ENCODE data around the gene KLHL18.
"Not testable (repeated sequence)": the region's sequence is repeated elsewhere in the genome, so short reads cannot be mapped to it uniquely, and the experiment has no call there.

KLHL18 gene

DNA sequence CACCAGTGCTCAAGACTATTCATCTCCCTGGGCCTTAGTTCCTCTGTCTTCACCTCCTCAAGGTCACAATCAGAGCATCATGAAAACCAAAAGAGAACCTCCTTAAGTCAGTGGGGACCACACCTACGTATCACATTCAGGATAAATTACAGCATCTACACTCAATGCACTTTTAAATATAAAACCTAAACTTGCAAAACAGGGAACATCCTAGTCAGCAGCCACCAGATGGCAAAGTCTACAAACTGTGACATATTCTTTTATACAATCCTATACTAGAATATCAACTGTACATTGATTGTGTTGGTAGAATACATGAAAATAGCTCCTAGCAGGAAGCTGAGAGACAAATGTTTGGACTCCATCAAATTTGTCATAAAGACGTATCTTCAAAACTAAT, 8.1 kb upstream of the KLHL18 start:
- no peak for DNase-seq (ENCODE audit: low spot score)

DNA sequence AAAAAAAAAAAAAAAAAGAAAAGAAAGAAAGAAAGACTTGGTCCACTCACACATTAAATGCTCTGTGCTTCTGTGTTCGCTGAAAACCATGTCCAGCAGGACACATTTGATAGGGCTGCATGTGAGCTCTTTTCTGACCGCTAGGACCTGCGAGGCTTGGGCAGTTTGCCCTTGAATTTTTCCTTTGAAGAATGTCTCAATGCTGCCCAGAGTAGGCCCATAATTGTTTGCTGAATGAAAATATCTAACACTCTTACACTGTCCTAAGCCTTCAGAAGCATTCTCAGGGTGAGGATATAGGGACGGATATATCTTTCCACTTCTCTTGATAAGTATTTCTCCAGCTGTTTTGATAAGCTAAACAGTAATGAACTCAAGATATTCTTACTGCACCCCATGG, 6.2 kb upstream of the KLHL18 start:
- DNase-seq (ENCODE audit: low spot score): no peak

DNA sequence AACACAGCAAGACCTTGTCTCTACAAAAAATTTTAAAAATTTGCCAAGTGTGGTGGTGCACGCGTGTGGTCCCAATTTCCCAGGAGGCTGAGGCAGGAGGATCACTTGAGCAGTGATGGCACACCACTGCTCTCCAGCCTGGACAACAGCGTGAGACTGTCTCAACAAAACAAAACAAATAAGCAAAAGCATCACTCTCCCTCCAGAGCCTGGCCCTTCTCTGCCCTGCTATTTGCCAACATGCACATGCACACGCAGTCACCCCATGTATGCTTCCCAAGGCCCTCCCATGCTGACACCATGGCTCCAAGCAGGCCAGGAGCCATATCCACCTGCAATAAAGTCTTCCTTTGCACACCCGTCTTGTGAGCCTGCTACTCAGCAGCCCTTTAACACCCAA, 2.2 kb upstream of the KLHL18 start:
- no peak for DNase-seq (ENCODE audit: low spot score)

DNA sequence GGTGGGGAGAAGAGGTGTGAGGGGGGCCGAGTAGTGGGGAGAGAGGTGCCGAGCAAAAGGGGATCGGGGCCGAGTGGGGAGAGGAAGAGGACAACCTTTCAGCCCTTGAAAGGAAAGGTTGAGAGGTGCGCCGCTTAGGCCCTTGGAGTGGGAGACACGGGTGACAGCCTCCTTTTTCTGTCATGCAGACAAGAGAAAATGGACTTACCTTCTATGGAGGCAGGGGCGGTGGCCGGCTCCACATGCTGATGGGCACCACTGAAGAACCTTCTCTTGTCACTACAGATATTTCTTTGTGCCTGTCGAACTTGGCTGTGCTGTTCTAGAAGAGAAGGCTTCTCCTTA, 421 bp downstream of the KLHL18 start:
- DNase-seq (ENCODE audit: low spot score): peak; percentile 44

DNA sequence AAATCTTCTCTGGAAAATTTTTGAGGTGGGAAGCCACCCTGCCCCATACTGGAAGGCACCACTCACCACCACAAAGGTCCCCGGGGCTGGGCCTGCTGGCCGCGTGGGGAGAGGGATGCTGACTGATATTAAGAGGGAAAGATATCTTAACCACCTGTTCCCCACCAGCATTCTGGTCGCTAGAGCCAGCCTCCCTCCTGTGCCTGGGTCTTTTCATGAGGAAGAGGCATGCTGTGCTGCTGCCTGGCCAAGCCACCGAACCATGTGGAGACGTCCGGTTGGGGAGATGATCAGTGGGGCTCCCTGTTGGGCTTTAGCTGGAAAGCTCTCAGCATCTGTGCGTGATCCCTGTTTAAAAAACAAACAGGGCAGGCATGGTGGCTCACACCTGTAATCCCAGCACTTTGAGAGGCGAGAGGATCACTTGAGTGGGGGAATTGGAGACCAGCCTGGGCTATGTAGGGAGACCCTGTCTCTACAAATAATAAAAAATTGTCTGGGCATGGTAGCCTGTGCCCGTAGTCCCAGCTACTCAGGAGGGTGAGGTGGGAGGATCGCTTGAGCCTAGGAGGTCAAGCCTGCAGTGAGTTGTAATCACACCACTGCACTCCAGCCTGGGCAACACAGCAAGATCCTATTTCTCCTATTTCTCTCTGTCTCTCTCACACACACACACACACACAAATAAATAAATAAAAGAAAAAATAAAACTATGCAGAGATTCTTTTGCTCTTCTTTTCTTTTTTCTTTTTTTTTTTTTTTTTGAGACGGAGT, 1.0 kb downstream of the KLHL18 start:
- DNase-seq (ENCODE audit: low spot score): peak; percentile 3

DNA sequence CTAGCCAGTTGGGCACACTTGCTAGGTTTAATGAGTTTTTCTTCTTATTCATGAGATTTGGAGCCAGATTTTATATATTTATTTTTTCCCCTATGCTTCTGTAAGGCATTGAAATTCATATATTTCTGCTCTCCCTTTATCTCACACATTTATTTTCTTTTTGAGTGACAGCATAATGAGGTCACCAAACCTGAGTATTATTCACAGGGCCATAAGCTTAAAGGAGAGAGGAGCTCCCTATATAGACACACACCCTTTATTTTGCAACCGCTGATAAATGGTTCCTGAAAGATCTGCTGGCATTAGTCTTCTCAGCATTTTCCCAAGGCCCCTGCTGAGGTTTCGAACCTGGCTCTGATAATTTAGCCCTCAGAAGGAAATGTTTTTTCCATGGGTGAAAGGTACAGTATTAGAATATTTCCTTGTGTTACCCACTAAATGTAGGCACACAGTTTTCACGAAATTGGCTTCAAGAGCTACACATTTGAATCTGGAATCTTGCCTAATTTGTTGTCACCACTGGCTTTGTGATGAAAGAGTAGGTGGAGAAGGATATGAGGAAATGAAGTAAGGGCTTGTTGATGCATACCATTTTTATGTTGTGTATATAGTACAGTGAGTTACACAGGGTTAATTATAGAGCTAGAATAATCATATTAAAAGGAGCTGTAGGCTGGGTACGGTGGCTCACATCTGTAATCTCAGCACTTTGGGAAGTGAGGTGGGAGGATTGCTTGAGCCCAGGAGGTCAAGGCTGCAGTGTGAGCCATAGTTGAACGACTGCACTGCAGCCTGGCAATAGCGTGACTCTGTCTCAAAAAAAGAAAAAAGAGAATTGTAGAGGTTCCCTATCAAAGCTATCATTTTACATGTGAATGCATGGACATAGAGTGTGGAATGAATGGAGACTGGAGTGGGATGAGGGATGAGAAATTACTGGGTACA, 6.5 kb downstream of the KLHL18 start:
- no peak for DNase-seq (ENCODE audit: low spot score)

DNA sequence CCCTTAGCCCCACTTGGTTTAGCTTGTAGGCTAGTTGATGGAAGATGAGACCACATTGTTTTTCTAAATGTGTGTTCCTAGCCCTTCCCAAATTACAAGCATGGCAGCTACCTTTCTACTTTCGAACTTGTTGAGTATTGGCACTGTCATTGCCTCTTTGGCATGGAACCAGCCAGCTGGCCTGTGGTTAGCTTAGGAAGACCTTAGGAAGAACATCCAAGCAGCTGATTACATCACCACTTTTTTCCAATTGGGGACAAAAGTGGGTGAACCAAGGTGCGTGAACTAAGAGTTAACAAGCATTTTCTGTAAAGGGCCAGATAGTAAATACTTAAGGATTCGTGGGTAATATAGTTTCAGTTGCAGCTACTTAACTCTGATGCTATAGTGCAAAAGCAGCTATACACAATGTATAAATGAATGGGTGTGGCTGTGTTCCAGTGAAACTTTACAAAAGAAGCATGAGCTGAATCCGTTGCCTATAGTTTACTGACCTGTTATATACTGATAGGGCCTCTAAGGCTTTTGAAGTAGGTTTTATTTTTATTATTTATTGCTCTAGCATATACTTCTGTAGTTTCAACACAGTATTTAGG, 8.5 kb downstream of the KLHL18 start:
- DNase-seq (ENCODE audit: low spot score): no peak

DNA sequence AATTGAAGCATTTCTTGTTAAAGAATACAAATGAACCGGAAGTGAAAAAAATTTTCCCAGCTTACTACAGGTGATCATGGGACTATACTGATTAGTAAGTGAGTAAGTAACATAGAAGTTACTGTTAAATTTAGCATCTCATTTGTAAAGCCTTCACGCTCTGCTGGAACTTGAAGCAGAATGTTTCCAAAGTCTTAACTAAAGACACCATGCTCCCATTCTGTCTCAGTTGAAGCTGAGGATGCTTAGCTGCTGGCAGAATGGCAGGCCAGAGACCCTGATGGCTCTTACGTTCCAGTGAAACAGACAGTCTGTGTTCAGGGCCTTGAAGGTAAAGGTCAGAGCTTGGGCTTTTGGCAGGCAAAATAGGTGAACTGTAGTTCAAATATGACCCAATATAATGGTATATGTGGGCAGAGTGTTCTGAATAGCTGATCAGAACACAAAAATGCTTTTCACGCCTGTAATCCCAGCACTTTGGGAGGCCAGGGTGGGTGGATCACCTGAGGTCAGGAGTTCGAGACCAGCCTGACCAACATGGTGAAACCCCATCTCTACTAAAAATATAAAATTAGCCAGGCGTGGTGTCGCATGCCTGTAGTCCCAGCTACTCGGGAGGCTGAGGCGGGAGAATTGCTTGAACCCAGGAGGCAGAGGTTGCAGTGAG, 9.1 kb downstream of the KLHL18 start:
- DNase-seq (ENCODE audit: low spot score): not testable (repeated sequence)

DNA sequence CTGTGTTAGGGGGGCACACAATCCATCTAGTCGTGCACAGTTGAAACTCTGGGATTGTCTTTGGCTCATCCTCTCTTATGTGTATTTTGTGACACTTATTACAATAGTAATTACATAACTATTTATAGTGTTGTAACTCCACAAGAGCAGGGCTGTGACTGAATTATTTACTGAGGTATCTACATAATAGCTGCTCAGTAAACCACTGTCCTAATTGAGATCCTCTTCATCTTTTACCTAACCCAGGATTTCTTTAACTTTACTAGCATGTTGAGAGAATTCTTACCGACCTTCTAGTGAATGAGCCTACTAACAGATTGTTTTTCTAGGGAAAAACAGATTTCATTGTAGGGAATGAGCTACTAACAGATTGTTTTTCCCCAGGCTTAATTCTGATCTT, 11.1 kb downstream of the KLHL18 start:
- DNase-seq (ENCODE audit: low spot score): no peak

DNA sequence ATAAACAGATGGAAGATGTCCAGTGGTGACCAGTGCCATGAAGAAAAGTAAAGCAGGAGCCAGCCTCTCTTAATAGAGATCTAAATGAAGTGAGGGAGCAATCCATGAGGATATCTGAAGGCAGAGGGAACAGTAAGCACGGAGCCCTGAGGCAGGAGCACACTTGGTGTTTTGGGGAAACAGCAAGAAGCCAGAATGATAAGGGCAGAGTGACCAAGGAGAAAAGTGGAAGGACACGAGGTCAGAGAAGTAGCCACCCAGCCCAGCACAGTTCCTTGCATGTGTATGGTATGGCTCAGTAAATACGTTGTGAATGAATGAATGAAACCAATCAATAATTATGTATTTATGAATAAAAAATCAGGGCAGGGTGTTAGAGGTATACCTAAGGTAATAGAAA, 11.6 kb downstream of the KLHL18 start:
- no peak for DNase-seq (ENCODE audit: low spot score)

DNA sequence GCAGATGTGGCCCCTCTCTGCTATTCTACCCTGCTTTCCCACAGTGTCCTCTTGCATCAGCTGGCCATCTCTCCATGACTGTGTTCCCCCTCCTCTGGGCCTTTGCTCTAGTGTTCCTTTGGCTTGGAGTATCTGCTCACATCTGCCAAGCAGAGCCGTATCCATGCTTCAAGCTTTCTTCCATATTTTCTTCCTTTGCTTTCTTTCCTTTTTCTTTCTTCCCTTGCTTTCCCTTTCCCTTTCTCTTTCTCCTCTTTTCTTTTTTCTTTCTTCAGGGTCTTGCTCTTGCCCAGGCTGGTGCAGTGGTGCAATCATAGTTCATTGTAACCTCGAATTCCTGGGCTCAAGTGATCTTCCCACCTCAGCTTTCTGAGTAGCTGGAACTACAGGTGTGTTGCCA, 12.6 kb downstream of the KLHL18 start:
- DNase-seq (ENCODE audit: low spot score): no peak

DNA sequence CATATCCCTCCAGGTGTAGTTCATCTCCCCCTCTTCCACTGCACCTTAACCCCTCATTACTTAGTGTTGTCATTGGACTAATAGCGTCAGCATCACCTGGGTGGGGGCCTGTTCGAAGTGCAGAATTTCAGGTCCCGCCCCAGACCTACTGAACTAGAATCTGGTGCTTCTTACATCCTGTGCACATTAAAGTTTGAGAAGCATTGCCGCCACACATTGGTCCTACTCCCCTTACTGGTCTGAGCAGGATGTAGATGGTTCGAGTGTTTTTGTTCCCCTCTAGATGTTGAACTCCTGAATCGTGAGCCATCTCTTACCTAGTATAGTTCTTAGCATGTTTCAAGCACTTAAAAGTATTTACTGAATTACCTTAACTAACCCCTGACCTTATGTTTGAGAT, 13.2 kb downstream of the KLHL18 start:
- no peak for DNase-seq (ENCODE audit: low spot score)

DNA sequence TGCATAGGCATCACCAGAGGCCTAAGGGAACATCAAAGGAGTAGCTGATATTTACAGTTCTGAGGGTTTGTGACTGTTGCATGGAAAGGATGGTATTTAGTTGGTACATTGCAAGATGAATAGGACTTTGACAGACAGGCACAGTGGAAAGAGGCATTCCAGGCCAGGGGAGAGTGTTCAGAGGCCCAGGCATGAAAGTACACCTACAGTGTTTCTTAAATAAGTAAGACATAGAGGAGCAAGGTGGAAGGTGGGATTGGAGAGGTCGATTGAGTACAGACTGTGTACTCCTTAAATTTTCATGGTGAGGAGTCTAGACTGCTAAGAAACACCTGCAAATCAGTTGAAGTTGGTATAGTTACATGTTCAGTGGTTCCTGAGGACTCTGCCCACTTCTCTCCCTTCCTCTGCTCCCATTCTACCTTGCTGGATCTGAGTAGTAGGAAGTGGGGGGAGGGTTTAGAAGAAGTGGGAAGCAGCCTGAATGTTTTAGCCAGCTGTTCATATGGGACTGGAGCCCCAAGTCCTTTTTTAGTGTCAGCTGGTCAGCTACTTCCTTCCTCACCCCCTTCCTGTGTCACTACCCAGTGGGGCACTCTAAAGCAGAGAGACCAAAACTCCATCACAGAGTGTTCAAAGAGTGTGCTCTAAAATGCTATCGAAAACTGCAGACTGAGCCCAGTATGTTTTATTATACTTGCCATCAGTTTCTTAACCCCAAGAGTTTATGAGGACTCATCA, 14.0 kb downstream of the KLHL18 start:
- DNase-seq (ENCODE audit: low spot score): no peak

DNA sequence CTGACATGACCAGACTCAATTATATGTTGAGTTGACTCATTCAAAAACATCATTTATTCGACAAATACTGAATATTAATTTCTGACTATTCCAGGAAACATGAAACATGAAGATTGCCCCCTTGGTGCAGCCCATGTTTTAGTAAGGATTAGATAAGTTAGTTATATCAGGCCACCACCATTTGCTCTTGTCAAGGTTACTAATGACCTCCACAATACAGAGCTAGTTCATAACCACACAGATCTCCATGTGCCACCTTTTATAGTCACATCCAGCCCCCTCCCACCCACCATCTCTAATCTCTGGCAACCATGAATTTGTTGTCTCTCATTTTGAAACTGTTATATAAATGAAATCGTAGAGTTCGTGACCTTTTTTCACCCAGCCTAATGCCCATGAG, 15.7 kb downstream of the KLHL18 start:
- DNase-seq (ENCODE audit: low spot score): no peak

DNA sequence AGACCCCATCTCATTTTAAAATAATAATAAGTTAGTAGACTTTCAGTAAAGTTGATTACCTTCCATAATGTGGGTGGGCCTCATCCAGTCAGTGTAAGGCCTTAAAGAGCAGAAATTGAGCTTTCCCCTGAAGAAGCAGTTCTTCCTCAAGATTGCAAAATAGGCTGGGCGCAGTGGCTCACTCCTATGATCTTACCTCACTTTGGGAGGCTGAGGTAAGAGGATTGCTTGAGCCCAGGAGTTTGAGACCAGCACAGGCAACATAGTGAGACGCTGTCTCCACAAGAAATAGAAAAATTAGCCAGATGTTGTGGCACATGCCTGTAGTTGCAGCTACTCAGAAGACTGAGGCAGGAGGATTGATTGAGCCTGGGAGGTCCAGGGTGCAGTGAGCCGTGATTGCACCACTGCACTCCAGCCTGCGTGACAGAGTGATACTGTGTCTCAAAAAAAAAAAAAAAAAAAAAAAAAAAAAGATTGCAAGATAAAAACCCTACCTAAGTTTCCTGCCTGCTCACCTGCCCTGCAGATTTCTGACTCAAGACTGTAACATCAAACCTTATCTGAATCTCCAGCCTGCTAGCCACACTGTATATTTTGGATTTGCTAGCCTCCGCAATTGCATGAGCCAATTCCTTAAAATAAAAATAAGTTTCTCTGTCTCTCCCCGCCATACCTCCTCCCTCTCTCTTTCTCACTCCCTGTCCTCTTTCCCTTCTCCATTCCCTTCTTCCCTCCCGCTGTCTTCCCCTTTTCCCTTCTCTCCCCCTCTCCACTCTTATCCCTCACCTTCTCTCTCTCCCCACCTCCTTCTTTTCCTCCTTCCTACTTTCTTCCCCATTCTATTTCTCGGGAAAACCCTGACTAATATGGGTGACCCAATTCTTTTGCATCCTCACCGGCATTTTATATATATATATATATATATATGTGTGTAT, 16.9 kb downstream of the KLHL18 start:
- no peak for DNase-seq (ENCODE audit: low spot score)

DNA sequence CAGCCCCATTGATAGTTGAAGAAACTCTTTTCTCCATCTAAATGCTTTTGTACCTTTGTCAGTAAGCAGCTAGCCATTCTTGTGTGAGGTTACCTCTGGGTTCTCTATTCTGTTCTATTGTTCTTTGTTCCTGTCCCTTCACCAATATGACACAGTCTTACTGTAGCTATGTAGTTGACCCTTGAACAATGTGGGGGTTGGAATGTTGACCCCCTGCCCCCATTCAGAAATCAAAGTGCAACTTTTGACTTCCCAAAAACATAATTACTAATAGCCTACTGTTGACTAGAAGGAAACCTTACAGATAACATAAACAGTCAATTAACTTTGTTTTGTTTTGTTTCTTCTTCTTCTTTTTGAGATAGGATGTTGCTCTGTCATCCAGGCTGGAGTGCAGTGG, 18.7 kb downstream of the KLHL18 start:
- no peak for DNase-seq (ENCODE audit: low spot score)

DNA sequence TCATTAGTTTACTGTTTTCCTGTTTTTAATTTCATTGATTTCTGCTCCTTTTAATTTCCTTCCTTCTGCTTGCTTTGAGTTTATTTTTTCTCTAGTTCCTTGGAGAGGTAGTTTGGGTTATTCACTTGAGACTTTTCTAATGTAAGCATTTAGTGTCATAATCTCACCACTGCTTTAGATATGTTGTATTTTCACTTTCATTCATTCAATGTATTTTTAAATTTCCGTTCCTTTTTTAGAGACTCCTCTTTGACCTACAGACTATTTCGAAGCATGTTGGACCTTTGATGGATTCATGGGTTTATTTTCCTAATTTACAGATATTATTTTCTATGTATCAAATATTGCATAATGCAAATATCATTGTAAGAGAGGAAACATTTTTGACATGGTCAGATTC, 23.3 kb downstream of the KLHL18 start:
- DNase-seq (ENCODE audit: low spot score): no peak

DNA sequence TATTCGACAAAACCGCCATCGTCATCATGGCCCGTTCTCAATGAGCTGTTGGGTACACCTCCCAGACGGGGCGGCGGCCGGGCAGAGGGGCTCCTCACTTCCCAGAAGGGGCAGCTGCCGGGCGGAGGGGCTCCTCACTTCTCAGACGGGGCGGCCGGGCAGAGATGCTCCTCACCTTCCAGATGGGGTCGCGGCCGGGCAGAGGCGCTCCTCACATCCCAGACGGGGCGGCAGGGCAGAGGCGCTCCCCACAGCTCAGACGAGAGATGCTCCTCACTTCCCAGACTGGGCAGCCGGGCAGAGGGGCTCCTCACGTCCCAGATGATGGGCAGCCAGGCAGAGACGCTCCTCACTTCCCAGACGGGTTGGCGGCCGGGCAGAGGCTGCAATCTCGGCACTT, 26.5 kb downstream of the KLHL18 start:
- DNase-seq (ENCODE audit: low spot score): not testable (repeated sequence)

DNA sequence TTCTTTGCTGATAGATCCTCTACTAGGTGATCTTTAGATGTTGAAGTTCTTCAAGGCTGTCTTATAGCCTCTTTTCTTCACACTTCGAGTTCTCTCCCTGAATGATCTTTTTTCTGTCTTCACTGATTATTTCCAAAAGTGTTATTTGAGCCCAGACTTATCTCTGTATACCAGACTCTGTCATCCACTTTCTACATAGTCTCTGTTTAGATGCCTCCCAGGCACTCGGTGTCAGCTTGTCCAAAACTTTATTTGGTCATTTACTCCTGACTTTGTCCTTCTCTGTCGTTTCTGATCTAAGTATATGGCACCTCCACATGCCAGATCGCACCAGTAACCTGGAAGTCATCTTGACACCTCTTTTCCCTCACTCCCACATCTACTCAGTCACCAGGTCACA, 27.6 kb downstream of the KLHL18 start:
- no peak for DNase-seq (ENCODE audit: low spot score)

DNA sequence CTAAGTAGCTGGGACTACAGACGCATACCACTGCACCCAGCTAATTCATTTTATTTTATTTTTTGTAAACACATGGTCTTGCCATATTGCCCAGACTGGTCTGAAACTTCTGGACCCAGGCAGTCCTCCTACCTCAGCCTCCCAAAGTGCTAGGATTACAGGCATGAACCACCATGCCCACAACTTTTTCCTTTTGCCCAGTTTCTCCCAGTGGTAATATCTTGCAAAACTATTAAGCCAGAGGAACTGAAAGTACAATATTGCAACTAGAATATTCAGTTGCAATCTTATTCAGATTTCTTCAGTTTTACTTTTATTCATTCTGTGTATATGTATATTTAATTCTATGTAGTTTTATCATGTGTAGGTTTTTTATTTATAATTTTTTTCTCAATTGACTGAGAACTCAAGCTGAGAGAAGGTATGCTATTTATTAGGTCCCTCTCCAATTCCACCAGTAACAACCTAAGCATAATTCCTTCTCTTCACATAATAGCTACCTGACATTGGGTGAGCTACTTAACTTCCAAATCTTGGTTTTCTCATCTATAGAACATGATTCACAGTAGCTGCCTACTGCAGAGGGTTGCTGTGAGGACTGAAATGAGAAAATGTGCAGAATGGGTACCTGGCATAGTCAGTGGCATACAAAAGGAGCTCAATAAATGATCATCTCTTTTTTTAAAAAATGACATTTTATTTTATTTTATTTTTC, 30.8 kb downstream of the KLHL18 start:
- no peak for DNase-seq (ENCODE audit: low spot score)

Data from SW480 (cell line).